ENCODE results near the gene CHRNG.

CHRNG gene

DNA sequence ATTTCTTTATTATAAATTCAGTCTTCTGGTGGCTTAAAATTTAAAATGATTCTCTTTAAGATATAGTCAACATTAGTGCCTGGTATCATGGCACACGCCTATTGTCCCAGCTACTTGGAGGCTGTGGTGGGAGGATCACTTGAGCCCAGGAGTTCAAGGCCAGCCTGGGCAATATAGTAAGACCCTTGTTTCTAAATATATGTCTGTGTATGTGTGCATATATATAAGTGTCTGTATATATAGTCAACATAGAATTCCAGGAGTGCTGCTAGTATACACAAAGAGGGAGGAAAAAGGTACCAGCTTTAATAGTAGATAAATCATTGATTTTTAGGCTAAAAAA is 35.9 kb downstream of the CHRNG start:
- Histone ChIP-seq H2AFZ (ENCODE audit: low read length) (no peak overlapping the region), H3K4me2 (ENCODE audit: low read depth, low read length, poor library complexity, severe bottlenecking) (no peak overlapping the region), H3K9me2 (replicated peaks; ENCODE audit: low read depth, low read length) (no peaks in the 10 kb centered on the region), H3K36me3 (ENCODE audit: insufficient read depth, low read length) (peaks cover 15% of the 10 kb centered on the region; the same call in 1 of the 2 replicates), H3F3A (ENCODE audit: low read depth) (no peaks in the 10 kb centered on the region), H3K9me3 (ENCODE audit: insufficient read depth, low read depth, low read length) (no peaks in the 10 kb centered on the region), H3K9ac (ENCODE audit: low read depth, low read length, poor library complexity, severe bottlenecking) (no peak overlapping the region), H3K4me3 (ENCODE audit: low read length, poor library complexity, severe bottlenecking) (no peak overlapping the region), H4K20me1 (ENCODE audit: insufficient read depth, low read length, poor library complexity, severe bottlenecking) (no peaks in the 10 kb centered on the region), H3K27me3 (ENCODE audit: insufficient read depth, low read length, poor library complexity, severe bottlenecking) (no peaks in the 10 kb centered on the region), H3K79me2 (ENCODE audit: insufficient read depth, low read length) (no peaks in the 10 kb centered on the region), H3K4me1 (ENCODE audit: insufficient read depth, low read length, poor library complexity, severe bottlenecking) (peaks cover 11% of the 10 kb centered on the region)
- no peak for TF ChIP-seq EZH2phosphoT487 (IDR thresholded peaks at IDR 0.05; ENCODE audit: borderline replicate concordance)
- TF ChIP-seq, protein P1, sequence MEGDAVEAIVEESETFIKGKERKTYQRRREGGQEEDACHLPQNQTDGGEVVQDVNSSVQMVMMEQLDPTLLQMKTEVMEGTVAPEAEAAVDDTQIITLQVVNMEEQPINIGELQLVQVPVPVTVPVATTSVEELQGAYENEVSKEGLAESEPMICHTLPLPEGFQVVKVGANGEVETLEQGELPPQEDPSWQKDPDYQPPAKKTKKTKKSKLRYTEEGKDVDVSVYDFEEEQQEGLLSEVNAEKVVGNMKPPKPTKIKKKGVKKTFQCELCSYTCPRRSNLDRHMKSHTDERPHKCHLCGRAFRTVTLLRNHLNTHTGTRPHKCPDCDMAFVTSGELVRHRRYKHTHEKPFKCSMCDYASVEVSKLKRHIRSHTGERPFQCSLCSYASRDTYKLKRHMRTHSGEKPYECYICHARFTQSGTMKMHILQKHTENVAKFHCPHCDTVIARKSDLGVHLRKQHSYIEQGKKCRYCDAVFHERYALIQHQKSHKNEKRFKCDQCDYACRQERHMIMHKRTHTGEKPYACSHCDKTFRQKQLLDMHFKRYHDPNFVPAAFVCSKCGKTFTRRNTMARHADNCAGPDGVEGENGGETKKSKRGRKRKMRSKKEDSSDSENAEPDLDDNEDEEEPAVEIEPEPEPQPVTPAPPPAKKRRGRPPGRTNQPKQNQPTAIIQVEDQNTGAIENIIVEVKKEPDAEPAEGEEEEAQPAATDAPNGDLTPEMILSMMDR (conservative IDR thresholded peaks at IDR 0.05; ENCODE audit: low read length), result no peak

DNA sequence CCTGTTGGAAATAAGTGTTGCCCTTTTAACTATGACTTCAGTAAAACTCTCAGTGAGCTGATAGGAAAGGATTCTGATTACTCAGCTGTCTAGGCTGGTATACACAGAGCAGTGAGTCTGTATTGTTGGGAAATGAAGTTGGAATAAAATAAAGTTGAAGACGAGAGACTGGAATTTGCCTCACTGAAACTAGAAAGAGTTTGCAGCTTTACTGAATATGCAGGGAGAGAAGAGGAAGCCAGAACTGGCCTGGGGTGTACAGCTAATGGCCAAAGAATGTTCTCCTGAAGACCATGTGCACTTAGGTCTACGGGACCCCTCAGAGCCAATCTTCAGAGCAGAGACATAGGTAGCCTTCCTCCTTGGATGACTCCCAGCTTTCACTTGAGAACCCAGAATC is 37.5 kb downstream of the CHRNG start:
- Histone ChIP-seq H3K79me2 (ENCODE audit: insufficient read depth, low read length) (no peaks in the 10 kb centered on the region), H3F3A (ENCODE audit: low read depth) (no peaks in the 10 kb centered on the region), H3K27me3 (ENCODE audit: insufficient read depth, low read length, poor library complexity, severe bottlenecking) (no peaks in the 10 kb centered on the region), H2AFZ (ENCODE audit: low read length) (no peak overlapping the region), H3K4me1 (ENCODE audit: insufficient read depth, low read length, poor library complexity, severe bottlenecking) (peaks cover 13% of the 10 kb centered on the region), H3K36me3 (ENCODE audit: insufficient read depth, low read length) (peaks cover 22% of the 10 kb centered on the region; the same call in 1 of the 2 replicates), H3K9me2 (replicated peaks; ENCODE audit: low read depth, low read length) (no peaks in the 10 kb centered on the region), H4K20me1 (ENCODE audit: insufficient read depth, low read length, poor library complexity, severe bottlenecking) (no peaks in the 10 kb centered on the region), H3K4me3 (ENCODE audit: low read length, poor library complexity, severe bottlenecking) (no peak overlapping the region), H3K9me3 (ENCODE audit: insufficient read depth, low read depth, low read length) (no peaks in the 10 kb centered on the region), H3K4me2 (ENCODE audit: low read depth, low read length, poor library complexity, severe bottlenecking) (no peak overlapping the region), H3K9ac (ENCODE audit: low read depth, low read length, poor library complexity, severe bottlenecking) (no peak overlapping the region)
- TF ChIP-seq EZH2phosphoT487 (IDR thresholded peaks at IDR 0.05; ENCODE audit: borderline replicate concordance), result no peak
- TF ChIP-seq, protein P1 (conservative IDR thresholded peaks at IDR 0.05; ENCODE audit: low read length), result no peak

DNA sequence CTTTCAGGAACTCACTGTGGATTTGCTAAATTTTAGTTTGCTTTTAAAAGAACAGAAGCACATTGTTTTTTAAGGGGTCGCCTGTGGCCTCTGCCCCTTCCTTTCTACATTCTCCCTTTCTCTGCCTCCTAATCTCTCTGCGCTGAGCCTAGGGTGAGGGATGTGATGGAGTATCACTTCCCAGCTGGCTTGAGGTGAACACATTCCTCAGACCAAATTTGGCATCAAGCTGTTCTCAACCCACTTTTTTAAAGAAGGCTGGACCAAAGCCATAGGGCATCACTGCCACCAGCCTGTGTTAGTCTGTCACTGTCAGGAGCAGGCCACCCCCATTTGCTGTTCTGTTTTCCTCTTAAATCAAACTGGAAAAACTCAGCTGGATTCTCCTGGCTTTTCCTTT is 38.3 kb downstream of the CHRNG start:
- H3K79me2 ChIP-seq (ENCODE audit: insufficient read depth, low read length), result no peaks in the 10 kb centered on the region
- peaks cover 13% of the 10 kb centered on the region for H3K4me1 ChIP-seq (ENCODE audit: insufficient read depth, low read length, poor library complexity, severe bottlenecking)
- peaks cover 21% of the 10 kb centered on the region; the same call in 1 of the 2 replicates for H3K36me3 ChIP-seq (ENCODE audit: insufficient read depth, low read length)

More for the DNA sequence above, 38.3 kb downstream of the CHRNG start:
- Histone ChIP-seq H3K9me3 (ENCODE audit: insufficient read depth, low read depth, low read length) (no peaks in the 10 kb centered on the region), H3K4me3 (ENCODE audit: low read length, poor library complexity, severe bottlenecking) (no peak overlapping the region), H3K27me3 (ENCODE audit: insufficient read depth, low read length, poor library complexity, severe bottlenecking) (no peaks in the 10 kb centered on the region), H3F3A (ENCODE audit: low read depth) (no peaks in the 10 kb centered on the region), H3K9ac (ENCODE audit: low read depth, low read length, poor library complexity, severe bottlenecking) (no peak overlapping the region), H2AFZ (ENCODE audit: low read length) (no peak overlapping the region), H3K4me2 (ENCODE audit: low read depth, low read length, poor library complexity, severe bottlenecking) (no peak overlapping the region), H3K9me2 (replicated peaks; ENCODE audit: low read depth, low read length) (no peaks in the 10 kb centered on the region), H4K20me1 (ENCODE audit: insufficient read depth, low read length, poor library complexity, severe bottlenecking) (no peaks in the 10 kb centered on the region)
- TF ChIP-seq, protein P1 (conservative IDR thresholded peaks at IDR 0.05; ENCODE audit: low read length), result no peak
- no peak for TF ChIP-seq EZH2phosphoT487 (IDR thresholded peaks at IDR 0.05; ENCODE audit: borderline replicate concordance)

All from Loucy (cell line).